RPMI7951 (cell line): ENCODE results near the gene IRF6. TPM values are rescaled to one million over a fixed set of nuclear protein-coding genes. Genes with fewer than 3 reads are reported as not detected.
A peak's percentile ranks its signal among the peaks of the same experiment; 100 is the strongest.

Experiments
- DNase-seq: peaks from one replicate; pipeline ENCODE4 v3.0.0-alpha.2; 2012; ENCODE audit warnings: low read depth
- total RNA-seq: library from RNA; depleted of rRNA; stranded (reverse); fragments of >200 nt; shearing (Covaris generic); gene quantifications from 2 replicates; pipeline ENCODE4 v1.2.3, GENCODE V29; 2014

IRF6 gene
- total RNA-seq, 1 experiment from 2014 or later: 0.24 TPM

- no peak for DNase-seq
Measured at GRCh38 chr1:209790286-209791193, 15.4 kb downstream of the IRF6 start.

- no peak for DNase-seq
Measured at GRCh38 chr1:209789245-209789644, 16.7 kb downstream of the IRF6 start.

GRCh38 chr1:209787551-209787950 is 18.4 kb downstream of the IRF6 start:
- DNase-seq: no peak

GRCh38 chr1:209786146-209786545 is 19.8 kb downstream of the IRF6 start:
- no peak for DNase-seq

GRCh38 chr1:209785592-209785991 is 20.4 kb downstream of the IRF6 start:
- DNase-seq: no peak

- peak; percentile 95 for DNase-seq
Measured at GRCh38 chr1:209784265-209785169, 21.4 kb downstream of the IRF6 start, which contains the start of gene C1orf74. Gene C1orf74, minus strand, starts transcription at chr1:209784559. Its CDS starts 925 bp downstream, at chr1:209783634.

- DNase-seq: no peak
Measured at GRCh38 chr1:209783386-209783785, 22.6 kb downstream of the IRF6 start.

- no peak for DNase-seq
Measured at GRCh38 chr1:209780268-209780667, 25.7 kb downstream of the IRF6 start.

- no peak for DNase-seq
Measured at GRCh38 chr1:209778102-209778501, 27.8 kb downstream of the IRF6 start.

GRCh38 chr1:209777587-209777986 is 28.4 kb downstream of the IRF6 start:
- no peak for DNase-seq

- DNase-seq: no peak
Measured at GRCh38 chr1:209775678-209776077, 30.3 kb downstream of the IRF6 start.

GRCh38 chr1:209774592-209774991 is 31.4 kb downstream of the IRF6 start:
- no peak for DNase-seq

- DNase-seq: no peak
Measured at GRCh38 chr1:209772126-209772525, 33.8 kb downstream of the IRF6 start.

GRCh38 chr1:209770636-209771415 is 35.1 kb downstream of the IRF6 start:
- no peak for DNase-seq

GRCh38 chr1:209769971-209770370 is 36.0 kb downstream of the IRF6 start:
- DNase-seq: peak; percentile 58

GRCh38 chr1:209769171-209769904 is 36.6 kb downstream of the IRF6 start:
- peak; percentile 87 for DNase-seq

- DNase-seq: no peak
Measured at GRCh38 chr1:209768354-209768774, 37.6 kb downstream of the IRF6 start.

GRCh38 chr1:209767706-209768105 is 38.2 kb downstream of the IRF6 start:
- DNase-seq: no peak

GRCh38 chr1:209767096-209767495 is 38.8 kb downstream of the IRF6 start:
- no peak for DNase-seq

GRCh38 chr1:209766051-209766450 is 39.9 kb downstream of the IRF6 start:
- no peak for DNase-seq
